Small intestine (tissue), 7 donors: Measurements from ENCODE around the gene UBE2G2. TPM values are rescaled to one million over a fixed set of nuclear protein-coding genes. Genes with fewer than 3 reads are reported as not detected.
"Not testable (repeated sequence)": the region's sequence is repeated elsewhere in the genome, so short reads cannot be mapped to it uniquely, and the experiment has no call there.

Experiments
- DNase-seq, 2 donors: peaks; one replicate each; pipeline versions ENCODE4 v3.0.0 to v3.0.0-alpha.2; 2013
- FAIRE-seq: peaks from 2 replicates; lab custom pipeline; 2012; peaks lifted over from hg19 to GRCh38; lab: Jason Lieb, UNC
- H3K27ac ChIP-seq, 3 donors: one replicate each; pipeline ENCODE4 v1.5.1; 2013; ENCODE audit warnings: low read length in 2 of 3, mild to moderate bottlenecking in 2 of 3, control low read depth in 1 of 3, inconsistent platforms in 1 of 3, low read depth in 1 of 3, moderate library complexity in 1 of 3
- H3K27me3 ChIP-seq, 3 donors: one replicate each; pipeline ENCODE4 v1.6.1; 2013; ENCODE audit warnings: low read length in 3 of 3, inconsistent platforms in 1 of 3; ENCODE audit not compliant: control insufficient read depth in 3 of 3, insufficient read depth in 3 of 3
- H3K36me3 ChIP-seq, 3 donors: one replicate each; pipeline ENCODE4 v1.6.1; 2013; ENCODE audit warnings: low read length in 3 of 3, inconsistent platforms in 1 of 3, low read depth in 1 of 3, mild to moderate bottlenecking in 1 of 3, moderate library complexity in 1 of 3; ENCODE audit not compliant: control insufficient read depth in 3 of 3, insufficient read depth in 2 of 3
- H3K4me1 ChIP-seq, 3 donors: one replicate each; pipeline ENCODE4 v1.6.1; 2013; ENCODE audit warnings: low read length in 2 of 3, inconsistent platforms in 1 of 3, low read depth in 1 of 3, mild to moderate bottlenecking in 1 of 3, moderate library complexity in 1 of 3; ENCODE audit not compliant: control insufficient read depth in 3 of 3, insufficient read depth in 2 of 3
- H3K4me3 ChIP-seq, 3 donors: one replicate each; pipeline ENCODE4 v1.5.1; 2013; ENCODE audit warnings: low read length in 3 of 3, control low read depth in 1 of 3, inconsistent platforms in 1 of 3, low read depth in 1 of 3, mild to moderate bottlenecking in 1 of 3, moderate library complexity in 1 of 3
- H3K9me3 ChIP-seq, 2 donors: one replicate each; pipeline ENCODE4 v1.6.1; 2013; ENCODE audit warnings: low read depth in 1 of 2, low read length in 1 of 2; ENCODE audit not compliant: control insufficient read depth in 2 of 2, insufficient read depth in 1 of 2
- WGBS, 3 donors: extraction: QIAGEN DNeasy Blood & Tissue Kit; methylation state at CpG; one replicate each; pipeline ENCODE4 v1.1.7; 2013; 5-methylcytosine and 5-hydroxymethylcytosine counted together
- polyA plus RNA-seq, 4 donors: library from polyadenylated mRNA; stranded (reverse) in 3 of 4; unstranded in 1 of 4; fragments of 200-250 nt in 3 of 4; fragments of 120-200 nt in 1 of 4; gene quantifications; one replicate each; pipeline versions ENCODE4 v1.2.1 to v1.2.3, GENCODE V29; 2013
- donor health status: healthy with polysubstance abuse.
- donor health status: control.
- donor health status: control.
- donor health status: Bipolar disorder and iron deficiency.
- donor health status: healthy.

The UBE2G2 gene
- polyA plus RNA-seq, 4 donors = 30.0 to 75.4 (median 38.7) TPM

GRCh38 chr21:44833663-44834062, 32.0 kb upstream of the UBE2G2 start:
- Histone ChIP-seq H3K27ac (no peak overlapping the region), H3K4me1 (peaks cover 0 to 6% (median 0%) of the 10 kb centered on the region in 3 donors), H3K4me3 (no peak overlapping the region), H3K9me3 (peaks cover 0 to 9% of the 10 kb centered on the region in 2 donors), H3K27me3 (no peaks in the 10 kb centered on the region), H3K36me3 (no peaks in the 10 kb centered on the region)
- 70 to 84% (median 78%) methylated on average over 5 of the region's 5 CpGs for WGBS, 3 donors
- no peak for FAIRE-seq
- no peak for DNase-seq

- not testable (repeated sequence) for H3K4me3 ChIP-seq, FAIRE-seq, H3K36me3 ChIP-seq, H3K4me1 ChIP-seq, DNase-seq, H3K27me3 ChIP-seq, H3K27ac ChIP-seq
- peaks cover 0 to 11% of the 10 kb centered on the region in 2 donors for H3K9me3 ChIP-seq
- 89 to 91% (median 90%) methylated on average over 23 of the region's 23 CpGs for WGBS, 3 donors
These were observed 31.1 kb upstream of the UBE2G2 start for GRCh38 chr21:44832516-44833255.

- Histone ChIP-seq H3K27me3 (no peaks in the 10 kb centered on the region), H3K4me3 (no peak overlapping the region), H3K27ac (no peak overlapping the region), H3K4me1 (peaks cover 0 to under 1% (median 0%) of the 10 kb centered on the region in 3 donors), H3K9me3 (peaks cover 0 to 15% of the 10 kb centered on the region in 2 donors), H3K36me3 (no peaks in the 10 kb centered on the region)
- DNase-seq = no peak
- 38 to 43% (median 43%) methylated on average over 7 of the region's 7 CpGs for WGBS, 3 donors
- FAIRE-seq = no peak
These were observed 29.7 kb upstream of the UBE2G2 start for GRCh38 chr21:44831227-44831860.

DNA sequence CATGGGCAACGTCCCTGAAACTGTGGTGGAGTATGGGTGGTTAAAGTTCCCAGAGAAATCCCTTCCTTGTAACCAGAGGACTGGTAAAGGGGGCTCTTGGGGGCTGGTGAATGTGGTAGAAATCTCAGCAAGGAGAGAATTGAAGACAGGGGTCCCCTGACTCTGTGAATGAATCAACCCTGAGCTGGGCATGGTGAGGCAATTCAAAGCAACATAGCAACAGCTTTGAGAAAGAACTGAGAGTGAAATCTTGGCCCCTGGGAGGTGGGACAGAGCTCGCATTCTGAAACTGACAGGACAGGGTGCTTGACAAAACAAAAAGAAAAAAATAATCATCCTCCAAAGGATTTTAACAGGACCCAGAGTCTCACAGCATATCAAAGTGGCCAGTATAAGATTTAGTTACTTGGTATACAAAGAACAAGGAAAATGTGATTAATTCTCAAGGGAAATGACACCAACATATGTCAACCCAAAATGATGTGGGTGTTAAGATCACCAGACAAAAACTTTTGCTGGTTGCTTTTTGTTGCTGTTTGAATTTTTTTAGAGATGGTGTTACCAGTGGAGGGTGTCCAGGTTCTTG, 28.0 kb upstream of the UBE2G2 start:
- Histone ChIP-seq H3K9me3 (peaks cover 0 to 15% of the 10 kb centered on the region in 2 donors), H3K4me1 (no peaks in the 10 kb centered on the region), H3K4me3 (no peak overlapping the region), H3K36me3 (no peaks in the 10 kb centered on the region), H3K27me3 (no peaks in the 10 kb centered on the region), H3K27ac (no peak overlapping the region)
- FAIRE-seq (no peak), DNase-seq (no peak)
- 53 to 64% (median 60%) methylated on average over 2 of the region's 2 CpGs for WGBS, 3 donors

- FAIRE-seq (no peak), DNase-seq (no peak)
- Histone ChIP-seq H3K4me1 (no peaks in the 10 kb centered on the region), H3K27ac (no peak overlapping the region), H3K4me3 (no peak overlapping the region), H3K9me3 (peaks cover 0 to 15% of the 10 kb centered on the region in 2 donors), H3K27me3 (no peaks in the 10 kb centered on the region), H3K36me3 (no peaks in the 10 kb centered on the region)
- 81 to 89% (median 87%) methylated on average over 4 of the region's 4 CpGs for WGBS, 3 donors
These were observed 26.9 kb upstream of the UBE2G2 start for GRCh38 chr21:44828362-44829056.

DNA sequence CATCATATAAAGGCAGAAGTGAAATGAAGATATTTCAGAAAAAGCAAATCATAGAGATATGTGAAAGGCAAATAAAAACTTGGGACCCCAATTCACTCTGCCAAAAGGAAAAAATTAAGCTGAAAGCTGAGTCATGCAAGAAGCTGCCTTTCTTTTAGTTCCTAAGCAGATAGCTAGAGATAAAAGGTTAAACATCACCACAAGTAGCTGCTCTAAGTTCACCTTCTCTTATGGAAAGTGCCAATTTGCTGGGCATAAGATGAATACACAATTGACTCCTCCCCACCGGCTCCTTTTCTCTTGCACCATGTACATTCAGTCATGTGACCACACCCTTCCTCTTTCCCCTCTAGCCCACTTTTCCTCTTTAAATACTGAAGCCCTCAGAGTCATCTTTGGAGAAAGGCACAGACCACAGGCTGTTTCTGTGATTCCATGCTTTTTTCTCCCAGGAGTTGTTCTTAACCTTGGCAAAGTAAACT, 21.6 kb upstream of the UBE2G2 start:
- DNase-seq = no peak
- H3K4me3 ChIP-seq = no peak overlapping the region
- WGBS, 3 donors = 82 to 90% (median 89%) methylated on average over 1 of the region's 1 CpG
- no peaks in the 10 kb centered on the region for H3K36me3 ChIP-seq
- no peak overlapping the region for H3K27ac ChIP-seq
- H3K9me3 ChIP-seq = peaks cover 0 to 46% of the 10 kb centered on the region in 2 donors
- no peak for FAIRE-seq
- H3K27me3 ChIP-seq = no peaks in the 10 kb centered on the region
- no peaks in the 10 kb centered on the region for H3K4me1 ChIP-seq

- Histone ChIP-seq H3K9me3 (peaks cover 0 to 44% of the 10 kb centered on the region in 2 donors), H3K4me1 (no peaks in the 10 kb centered on the region), H3K27ac (no peak overlapping the region), H3K36me3 (no peaks in the 10 kb centered on the region), H3K27me3 (no peaks in the 10 kb centered on the region), H3K4me3 (no peak overlapping the region)
- DNase-seq (no peak), FAIRE-seq (no peak)
- WGBS, 3 donors = 65 to 70% (median 66%) methylated on average over 5 of the region's 5 CpGs
These were observed 21.0 kb upstream of the UBE2G2 start for GRCh38 chr21:44822484-44823178.
